ENCODE data around the gene USP5.

- TF ChIP-seq CTCF (conservative IDR thresholded peaks at IDR 0.05; ENCODE audit: low read length), result no peak
- no peak for TF ChIP-seq EZH2phosphoT487 (IDR thresholded peaks at IDR 0.05; ENCODE audit: borderline replicate concordance, low read depth, low read length)
Observed at GRCh38 chr12:6887460-6887859, 35.5 kb downstream of the USP5 start.

Measured in OCI-LY7 (cell line).